Measurements from ENCODE around the gene ZNF326. TPM values are rescaled to one million over a fixed set of nuclear protein-coding genes. Genes with fewer than 3 reads are reported as not detected.

The ZNF326 gene
- total RNA-seq, 1 experiment from 2014 or later = 39.0 TPM

DNA sequence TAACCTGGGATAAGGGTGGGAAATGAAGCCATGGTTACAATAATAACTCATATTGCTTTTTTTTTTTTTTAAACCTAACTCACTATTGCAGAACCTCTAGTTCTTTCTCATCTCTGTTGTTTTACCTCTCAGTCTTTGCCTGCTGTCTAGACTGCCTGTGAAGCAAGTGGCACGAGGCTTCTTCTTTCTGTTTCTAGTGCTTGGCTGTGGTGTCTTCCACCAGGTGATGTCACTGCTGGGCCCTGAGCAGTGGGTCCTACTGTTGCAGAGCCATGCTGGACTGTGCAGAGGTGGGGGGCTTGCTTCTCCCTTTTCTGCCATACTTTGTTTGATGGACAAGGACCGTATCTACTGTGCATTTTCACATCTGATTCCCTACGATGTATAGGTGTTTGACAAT, 51.7 kb downstream of the ZNF326 start:
- Histone ChIP-seq H2BK5ac (ENCODE audit: insufficient read length, low read length) (no peak overlapping the region), H2AK5ac (ENCODE audit: insufficient read length, low read length) (no peak overlapping the region), H3K79me2 (ENCODE audit: insufficient read depth, low read length) (no peaks in the 10 kb centered on the region), H3K4ac (ENCODE audit: low read depth, low read length) (no peak overlapping the region), H2BK12ac (ENCODE audit: insufficient read length, low read depth, low read length) (no peak overlapping the region), H3K9me3 (ENCODE audit: control insufficient read depth, low read depth, low read length) (no peaks in the 10 kb centered on the region), H2BK15ac (ENCODE audit: low read depth, low read length) (no peak overlapping the region), H3K23ac (ENCODE audit: insufficient read length, low read depth, low read length) (no peak overlapping the region), H4K5ac (ENCODE audit: insufficient read length, low read depth, low read length) (no peak overlapping the region), H3K27ac (ENCODE audit: insufficient read length, low read depth, low read length) (no peak overlapping the region), H2BK120ac (ENCODE audit: low read depth, low read length, poor library complexity, severe bottlenecking) (no peak overlapping the region), H3K4me2 (ENCODE audit: insufficient read depth, insufficient read length, low read length) (no peak overlapping the region), H4K20me1 (ENCODE audit: control insufficient read depth, insufficient read depth, insufficient read length) (no peaks in the 10 kb centered on the region), H3T11ph (ENCODE audit: low read length) (no peak overlapping the region), H3K56ac (ENCODE audit: insufficient read length, low read depth, low read length) (no peak overlapping the region), H3K9ac (ENCODE audit: extremely low read depth, insufficient read length, low read length) (no peak overlapping the region), H2AFZ (ENCODE audit: low read length) (no peak overlapping the region), H3K4me1 (ENCODE audit: insufficient read depth, low read length) (no peaks in the 10 kb centered on the region), H3K23me2 (ENCODE audit: insufficient read length, low read depth, low read length, poor library complexity, severe bottlenecking) (no peaks in the 10 kb centered on the region), H3K14ac (ENCODE audit: insufficient read depth, low read length) (no peak overlapping the region; the same call in 1 of the 2 replicates), H3K27me3 (ENCODE audit: insufficient read depth, low read length) (no peaks in the 10 kb centered on the region; the same call in 1 of the 2 replicates), H3K79me1 (ENCODE audit: insufficient read depth, low read depth, low read length, poor library complexity, severe bottlenecking) (no peaks in the 10 kb centered on the region), H4K91ac (ENCODE audit: insufficient read length, low read depth, low read length) (no peak overlapping the region), H2BK20ac (ENCODE audit: low read depth, low read length, poor library complexity, severe bottlenecking) (no peak overlapping the region), H3K18ac (ENCODE audit: insufficient read length, low read depth, low read length) (no peak overlapping the region), H4K8ac (replicated peaks; ENCODE audit: insufficient read length, low read depth, low read length) (no peak overlapping the region)
- no peaks in the 10 kb centered on the region for H3K9me3 Mint-ChIP-seq
- peaks cover 7 to 11% of the 10 kb centered on the region in 2 experiments for H3K4me1 Mint-ChIP-seq
- DNase-seq = no peak
- TF ChIP-seq, protein P1, sequence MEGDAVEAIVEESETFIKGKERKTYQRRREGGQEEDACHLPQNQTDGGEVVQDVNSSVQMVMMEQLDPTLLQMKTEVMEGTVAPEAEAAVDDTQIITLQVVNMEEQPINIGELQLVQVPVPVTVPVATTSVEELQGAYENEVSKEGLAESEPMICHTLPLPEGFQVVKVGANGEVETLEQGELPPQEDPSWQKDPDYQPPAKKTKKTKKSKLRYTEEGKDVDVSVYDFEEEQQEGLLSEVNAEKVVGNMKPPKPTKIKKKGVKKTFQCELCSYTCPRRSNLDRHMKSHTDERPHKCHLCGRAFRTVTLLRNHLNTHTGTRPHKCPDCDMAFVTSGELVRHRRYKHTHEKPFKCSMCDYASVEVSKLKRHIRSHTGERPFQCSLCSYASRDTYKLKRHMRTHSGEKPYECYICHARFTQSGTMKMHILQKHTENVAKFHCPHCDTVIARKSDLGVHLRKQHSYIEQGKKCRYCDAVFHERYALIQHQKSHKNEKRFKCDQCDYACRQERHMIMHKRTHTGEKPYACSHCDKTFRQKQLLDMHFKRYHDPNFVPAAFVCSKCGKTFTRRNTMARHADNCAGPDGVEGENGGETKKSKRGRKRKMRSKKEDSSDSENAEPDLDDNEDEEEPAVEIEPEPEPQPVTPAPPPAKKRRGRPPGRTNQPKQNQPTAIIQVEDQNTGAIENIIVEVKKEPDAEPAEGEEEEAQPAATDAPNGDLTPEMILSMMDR (conservative IDR thresholded peaks at IDR 0.05) = no peak
- WGBS (ENCODE audit: extremely low coverage, insufficient read length, low lambda C conversion rate) = no CpG with 5 or more reads among the region's 3 CpGs
- H3K36me3 Mint-ChIP-seq (ENCODE audit: insufficient read depth in 1 of 3, low read depth in 3 of 3) = no peaks in the 10 kb centered on the region
- peaks cover 1% of the 10 kb centered on the region; the same call in 1 of the 2 replicates for H3K27me3 Mint-ChIP-seq (ENCODE audit: low read depth)
- no peak overlapping the region for H3K27ac Mint-ChIP-seq
- H3K4me3 Mint-ChIP-seq = no peak overlapping the region

Data from H9 (cell line).